PC-3 (cell line): ENCODE data around the gene CALR3.

Source experiments
- CTCF ChIP-seq: fragments of 300-600 bp; sonication (generic); conservative IDR thresholded peaks from 2 replicates; pipeline ENCODE4 v1.5.1; 2017; ENCODE audit warnings: antibody characterized with exemption, low read depth, mild to moderate bottlenecking, low read length
- EZH2 ChIP-seq: fragments of 300-600 bp; sonication (generic); IDR thresholded peaks from one replicate; pipeline ENCODE4 v1.6.1; 2017; ENCODE audit warnings: antibody characterized with exemption, mild to moderate bottlenecking, low read length; ENCODE audit not compliant: unreplicated experiment

GRCh38 chr19:16429066-16429758 lies 66.8 kb downstream of the CALR3 start:
- TF ChIP-seq CTCF (no peak), EZH2 (no peak)
